DMS53 treated with DMSO at 0.1 percent for 48 hours (cell line): ENCODE data around the gene MAD1L1.
"Not testable (repeated sequence)": the region's sequence is repeated elsewhere in the genome, so short reads cannot be mapped to it uniquely, and the experiment has no call there.

Experiments
- DNase-seq: peaks from one replicate; lab custom pipeline; 2025; ENCODE audit not compliant: unreplicated experiment; lab: John Stamatoyannopoulos, UW

The MAD1L1 gene

DNA sequence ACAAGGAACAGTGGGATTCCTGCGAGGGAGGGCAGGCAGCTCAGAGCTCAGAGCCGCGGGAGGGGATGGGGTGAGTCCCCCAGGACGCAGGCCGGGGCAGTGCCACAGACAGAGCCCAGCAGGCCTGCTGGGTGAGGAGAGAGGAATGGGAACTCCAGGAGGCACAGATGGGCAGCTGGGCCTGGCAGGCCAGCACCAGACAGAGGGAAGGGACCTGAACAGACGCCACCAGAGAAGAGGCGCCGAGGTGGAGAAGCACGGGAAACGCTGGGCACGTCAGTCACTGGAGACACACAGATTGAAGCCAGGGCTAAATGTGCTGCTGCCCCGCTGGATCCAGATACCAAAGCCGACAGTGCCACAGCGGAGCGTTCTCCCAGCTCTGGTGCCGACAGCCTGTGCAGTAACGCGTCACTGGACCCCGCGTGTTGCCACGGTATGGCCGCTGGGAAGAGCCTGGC is 225.8 kb downstream of the MAD1L1 start:
- no peak for DNase-seq

DNA sequence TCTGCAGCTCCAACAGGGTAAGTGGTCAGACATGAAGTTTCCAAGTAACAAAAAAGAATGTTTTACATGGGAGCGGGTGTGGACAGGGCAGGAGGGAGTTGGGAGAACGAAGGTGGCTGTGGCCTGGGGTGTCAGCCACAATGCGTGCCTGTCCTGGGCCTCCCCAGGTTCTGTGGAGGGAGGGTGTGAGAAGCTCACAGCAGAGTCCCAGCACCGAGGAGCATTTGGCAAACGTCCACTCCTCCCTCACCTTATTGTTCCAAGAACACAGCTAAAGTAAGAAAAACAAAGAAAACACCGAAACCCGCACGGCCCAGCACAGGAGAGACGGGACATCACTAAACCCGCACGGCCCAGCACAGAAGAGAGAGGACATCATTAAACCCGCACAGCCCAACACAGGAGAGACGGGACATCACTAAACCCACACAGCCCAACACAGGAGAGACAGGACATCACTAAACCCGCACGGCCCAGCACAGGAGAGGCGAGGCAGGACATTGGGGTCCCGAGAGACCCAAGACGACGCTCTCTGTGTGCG is 226.4 kb downstream of the MAD1L1 start:
- no peak for DNase-seq

DNA sequence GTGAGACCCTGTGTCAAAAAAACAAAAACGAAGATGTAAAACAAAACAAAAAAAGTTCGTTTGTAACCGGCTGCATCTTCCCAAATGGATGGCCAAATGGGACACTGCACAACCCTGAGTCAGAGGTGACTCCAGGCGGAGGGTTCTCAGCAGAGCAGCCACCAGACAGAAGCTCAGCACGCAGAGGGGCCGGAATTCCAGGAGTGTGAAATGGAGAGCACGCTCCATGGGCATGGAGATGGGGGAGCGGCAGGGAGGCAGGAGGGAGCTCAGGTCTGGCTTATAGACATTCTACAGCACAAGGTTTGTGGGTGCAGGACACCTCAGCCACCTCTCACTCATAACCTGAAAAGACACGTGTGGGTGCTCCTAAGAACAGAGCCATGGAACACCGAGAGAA is 227.0 kb downstream of the MAD1L1 start:
- DNase-seq: no peak

DNA sequence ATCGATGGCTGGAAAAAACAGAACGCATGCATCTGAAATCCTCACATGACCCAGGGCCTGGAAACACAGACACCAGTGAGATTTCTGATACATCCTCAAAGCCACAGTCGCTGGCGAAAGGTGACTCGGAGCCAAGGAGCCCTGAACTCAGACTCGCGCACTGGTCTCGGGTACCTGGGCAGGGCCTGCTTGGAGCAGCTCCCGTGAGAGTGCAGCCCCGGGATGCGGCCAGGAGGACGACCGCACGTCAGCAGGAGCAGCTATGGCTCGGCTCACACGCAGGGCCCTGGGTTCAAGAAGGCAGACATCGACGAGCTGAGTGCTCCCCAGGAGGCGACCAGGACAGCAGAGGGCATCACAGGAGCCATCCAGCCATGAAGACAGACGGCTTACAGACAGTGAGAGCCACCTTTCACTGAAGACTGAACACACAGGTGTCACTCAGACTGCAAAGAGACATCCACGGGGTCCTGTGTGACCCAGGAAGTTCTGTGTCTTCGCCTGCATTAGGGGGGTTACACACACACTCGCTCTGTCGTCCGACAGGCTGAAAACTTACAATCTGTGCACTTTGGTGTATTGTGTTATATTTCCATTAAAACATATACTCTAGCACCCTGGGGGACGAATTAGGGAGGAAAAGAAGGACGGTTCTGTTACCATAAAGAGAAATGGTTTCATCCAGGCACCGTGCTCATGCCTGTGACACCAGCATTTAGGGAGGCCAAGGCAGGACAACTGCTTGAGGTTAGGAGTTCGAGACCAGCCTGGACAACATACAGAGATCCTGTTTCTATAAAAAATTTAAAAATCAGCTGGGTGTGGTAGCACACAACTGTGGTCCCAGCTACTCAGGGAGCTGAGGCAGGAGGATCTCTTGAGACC is 227.7 kb downstream of the MAD1L1 start:
- no peak for DNase-seq

DNA sequence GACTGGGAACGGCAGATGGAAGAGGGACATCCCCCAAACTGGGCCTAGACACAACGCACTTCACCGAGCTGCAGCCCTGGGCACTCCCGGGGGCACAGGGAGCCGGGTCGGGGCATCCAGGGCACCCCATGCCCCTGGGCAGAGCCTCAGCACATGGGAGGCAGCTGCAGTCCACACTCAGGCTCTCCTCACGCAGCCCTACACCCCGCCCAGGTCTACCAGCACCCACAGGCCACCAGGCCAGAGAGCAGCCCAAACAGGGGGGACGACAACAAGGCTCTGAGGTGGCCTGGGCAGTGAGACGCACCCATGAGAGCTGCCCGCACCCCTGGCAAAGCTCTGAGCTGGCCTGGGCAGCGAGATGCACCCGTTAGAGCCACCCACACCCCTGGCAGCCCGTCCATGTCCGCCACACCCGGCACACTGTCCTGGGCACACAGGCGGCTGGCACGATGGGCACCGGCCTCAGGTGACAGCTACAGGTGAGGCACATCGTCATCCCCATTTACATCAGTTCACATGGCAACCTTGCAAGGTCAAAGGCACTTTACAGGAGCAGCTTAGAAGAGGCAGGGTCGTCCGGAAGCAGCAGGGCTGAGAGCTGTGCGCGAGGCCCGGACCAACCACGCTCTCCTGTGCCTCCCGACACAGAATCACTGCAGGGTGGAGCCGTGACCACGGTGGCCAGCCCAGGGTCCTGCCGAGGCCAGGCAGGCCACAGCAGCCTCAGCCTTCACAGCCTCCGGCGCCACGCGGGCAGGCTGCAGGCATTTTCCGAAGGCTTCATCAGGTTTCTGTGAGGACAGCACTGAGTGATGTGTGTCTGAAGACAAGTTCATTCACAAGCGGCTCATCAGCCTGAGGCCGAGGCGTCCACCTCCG is 228.6 kb downstream of the MAD1L1 start:
- no peak for DNase-seq

DNA sequence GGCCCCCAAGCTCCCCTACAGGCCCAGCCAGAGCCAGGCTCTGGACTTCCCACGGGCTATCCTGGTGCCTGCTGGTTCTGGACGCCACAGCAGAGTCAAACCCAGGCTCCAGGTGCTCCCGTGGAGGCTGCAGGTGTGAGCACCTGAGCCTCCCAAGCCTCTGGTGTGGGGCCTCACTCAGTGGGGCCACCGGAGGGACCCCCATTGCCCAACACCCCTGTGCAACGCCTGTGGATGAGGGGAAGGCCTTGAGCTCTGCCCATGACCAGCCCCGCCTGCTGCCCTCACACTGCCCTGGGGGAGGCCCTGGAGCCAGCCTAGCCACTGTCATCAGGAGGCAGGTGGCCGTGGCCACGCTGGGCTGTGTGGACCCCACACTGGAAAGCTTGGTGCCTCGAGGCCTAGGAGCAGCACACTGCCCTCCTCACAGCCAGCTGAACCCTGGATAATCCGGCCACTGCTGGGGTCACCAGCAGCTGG is 229.3 kb downstream of the MAD1L1 start:
- no peak for DNase-seq

DNA sequence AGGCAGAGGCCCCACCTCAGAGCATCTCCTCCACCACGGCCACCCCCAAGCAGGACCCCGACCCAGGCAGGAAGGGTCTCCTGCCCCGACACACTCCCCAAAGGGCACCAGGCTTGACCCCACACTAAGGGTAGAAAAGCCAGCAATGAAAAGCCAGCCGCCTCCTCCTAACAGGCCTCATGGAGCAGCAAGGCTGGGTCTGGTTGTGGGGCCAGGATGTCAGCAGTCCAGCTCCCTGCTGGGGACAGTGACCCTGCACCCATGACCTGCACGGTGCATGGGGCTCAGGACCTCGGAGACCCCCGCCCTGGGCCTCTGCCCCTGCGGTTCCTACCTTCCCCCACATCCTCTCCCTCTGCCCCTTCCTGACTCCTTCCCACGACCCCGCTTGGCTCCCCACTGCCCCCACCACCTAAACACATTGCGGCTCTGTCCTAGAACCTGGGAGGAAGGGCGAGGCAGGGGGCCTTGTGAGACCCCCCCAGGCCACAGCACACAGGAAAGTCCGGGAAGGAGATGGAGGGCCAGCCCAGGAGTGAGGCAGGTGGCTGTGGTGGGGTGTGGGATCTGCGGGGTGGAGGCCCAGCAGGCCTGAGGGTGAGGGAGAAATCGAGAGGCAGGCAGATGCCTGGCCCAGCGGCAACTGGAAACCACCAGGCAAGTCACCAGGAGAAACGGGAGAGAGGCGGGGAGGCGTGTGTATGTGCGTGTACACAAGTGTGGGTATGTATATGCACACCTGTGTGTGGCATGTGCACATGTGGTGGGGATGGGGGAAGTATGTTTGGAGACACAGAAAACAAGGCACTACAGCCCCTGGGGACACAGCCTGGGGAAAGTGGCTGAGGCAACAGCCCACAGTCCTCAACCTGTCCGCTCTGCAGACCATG is 229.9 kb downstream of the MAD1L1 start:
- DNase-seq: no peak

DNA sequence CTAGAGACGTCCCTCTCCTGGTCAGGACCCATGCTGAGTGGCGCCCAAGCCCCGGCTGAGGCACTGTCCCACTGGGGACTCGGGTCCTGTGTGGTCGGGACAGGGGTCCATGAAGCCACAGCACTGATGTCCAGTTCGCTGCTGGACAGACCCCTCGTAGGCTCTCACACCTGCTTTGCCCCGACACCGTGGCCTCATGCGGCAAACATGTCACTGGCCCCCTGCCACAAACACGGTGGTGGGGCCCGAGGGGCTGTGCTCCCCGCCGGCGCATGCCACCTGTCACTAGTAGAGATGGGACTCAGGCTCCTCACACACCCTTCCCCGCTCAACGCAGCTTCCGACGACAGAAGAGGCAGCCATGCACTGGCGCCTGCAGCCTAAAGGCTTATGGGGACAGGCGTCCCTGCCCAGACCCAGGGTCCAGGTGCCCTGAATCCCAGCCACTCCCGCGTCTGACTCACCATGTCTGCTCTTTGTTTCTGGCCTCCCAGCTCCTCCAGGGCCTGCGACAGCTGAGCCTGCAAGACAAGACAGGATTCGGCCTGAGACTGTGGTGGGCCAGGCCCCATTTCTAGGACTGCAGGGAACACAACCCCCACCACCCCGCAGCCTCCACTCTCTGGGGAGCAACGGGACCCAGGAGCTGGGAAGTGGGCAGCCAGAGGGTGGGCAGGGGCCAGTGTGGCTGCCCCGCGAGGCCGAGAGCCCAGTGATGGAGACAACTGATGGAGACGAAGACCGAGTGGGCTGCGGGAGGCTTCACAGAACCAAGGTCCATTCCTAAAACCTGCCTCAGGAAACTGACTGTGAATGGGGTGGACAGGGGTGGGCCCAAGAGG is 230.9 kb downstream of the MAD1L1 start:
- no peak for DNase-seq

DNA sequence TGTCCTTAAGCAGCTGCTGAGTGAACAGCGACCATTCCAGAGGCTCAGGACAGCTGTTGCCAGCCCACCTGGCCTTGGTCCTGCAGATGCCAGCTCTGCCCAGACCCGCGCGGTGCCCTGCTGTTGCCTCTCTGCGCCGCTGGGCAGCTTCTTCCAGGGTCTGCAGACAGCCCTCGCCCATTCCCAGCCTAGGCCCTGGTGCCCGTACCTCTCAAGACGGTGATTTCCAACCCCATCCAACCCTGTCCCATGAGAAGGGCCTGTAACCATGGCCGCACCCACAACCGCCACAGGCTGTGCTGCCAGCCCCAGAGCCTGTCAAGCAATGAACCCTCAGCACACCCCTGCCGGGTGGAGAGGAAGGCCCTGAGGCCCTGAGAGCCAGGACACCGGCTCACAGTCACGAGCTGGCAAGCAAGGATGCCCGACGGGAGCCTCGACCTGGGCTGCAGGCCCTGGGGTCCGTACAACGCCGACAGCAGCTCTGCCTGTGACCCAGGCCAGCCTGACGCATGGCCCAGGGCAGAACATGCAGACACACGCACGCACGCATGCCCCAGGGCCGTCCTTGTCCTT is 231.9 kb downstream of the MAD1L1 start:
- no peak for DNase-seq

DNA sequence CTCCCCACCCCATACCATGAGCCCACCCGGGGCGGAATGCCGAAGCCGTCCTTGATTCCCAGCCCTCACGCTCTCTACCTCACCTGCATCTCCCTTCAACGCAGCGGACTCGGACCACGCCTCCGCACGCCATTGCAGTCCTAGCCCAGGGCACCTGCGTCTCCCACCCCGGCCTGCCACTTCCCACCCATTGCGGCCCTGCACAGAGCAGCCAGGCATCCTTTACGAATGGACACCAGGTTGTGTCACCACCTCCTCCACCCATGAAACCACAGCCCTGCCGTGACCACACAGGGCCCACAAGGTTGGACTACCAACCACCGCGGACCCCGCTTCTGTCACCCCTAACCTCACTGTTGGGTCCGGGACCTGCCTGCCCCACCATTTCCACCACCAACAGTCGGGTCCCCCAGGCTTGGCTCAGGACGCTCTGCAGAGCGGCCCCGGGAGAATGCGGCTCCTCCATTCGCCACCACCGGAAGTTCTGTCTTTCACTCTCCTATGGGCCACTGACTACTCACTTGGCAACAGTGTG is 232.5 kb downstream of the MAD1L1 start:
- no peak for DNase-seq

DNA sequence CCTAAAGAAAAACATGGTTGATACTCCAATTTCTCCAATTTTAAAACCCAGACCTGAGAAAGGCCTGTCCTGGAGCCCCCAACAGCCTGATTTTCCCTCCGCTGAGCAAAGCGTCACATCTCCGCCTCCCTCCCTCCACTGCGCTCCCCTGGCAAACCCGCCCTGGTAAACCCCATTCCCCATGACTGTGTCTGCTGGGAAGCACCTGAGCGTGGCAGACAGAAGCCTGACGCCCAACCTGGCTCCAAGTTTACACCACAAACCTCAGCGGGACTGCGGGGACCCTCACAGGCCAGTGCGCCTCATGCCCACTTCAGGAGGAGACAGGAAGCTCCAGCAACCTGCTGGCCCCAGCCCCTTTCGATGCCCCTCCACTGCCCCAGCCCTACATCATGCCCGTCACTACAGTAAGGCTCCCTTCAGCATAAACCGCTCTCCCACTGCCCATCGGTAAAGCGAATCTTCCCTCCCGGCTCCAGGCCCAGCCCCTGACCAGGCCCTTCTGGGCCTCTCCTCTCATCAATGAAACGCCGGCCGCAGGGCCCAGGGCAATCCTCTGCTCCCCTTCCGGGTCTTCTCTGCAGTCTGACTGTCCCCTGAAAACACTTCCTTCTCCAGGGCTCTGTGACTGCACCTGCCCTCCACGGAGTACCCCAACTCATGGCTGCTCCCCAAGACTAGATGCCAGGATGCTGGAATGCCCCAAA is 233.3 kb downstream of the MAD1L1 start:
- no peak for DNase-seq

DNA sequence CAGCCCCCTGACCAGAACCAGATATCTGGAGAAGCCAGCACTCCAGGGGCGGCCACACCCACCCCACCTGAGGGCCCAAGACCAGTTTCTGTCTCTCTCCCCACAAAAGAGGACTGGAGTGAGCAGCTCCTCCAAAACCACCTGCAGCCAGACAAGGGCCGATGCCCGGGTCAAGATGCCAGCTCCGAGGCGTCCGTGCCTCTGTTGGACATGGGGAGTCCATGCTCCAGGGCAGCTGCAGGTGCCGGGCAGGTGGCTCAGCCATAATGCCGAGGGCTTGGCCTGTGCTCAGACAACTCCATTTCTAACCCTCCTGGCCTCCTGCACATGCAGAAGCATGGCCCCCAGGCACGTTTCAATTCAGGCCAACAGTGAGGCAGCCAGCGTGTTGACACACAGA is 234.6 kb downstream of the MAD1L1 start:
- DNase-seq: no peak

DNA sequence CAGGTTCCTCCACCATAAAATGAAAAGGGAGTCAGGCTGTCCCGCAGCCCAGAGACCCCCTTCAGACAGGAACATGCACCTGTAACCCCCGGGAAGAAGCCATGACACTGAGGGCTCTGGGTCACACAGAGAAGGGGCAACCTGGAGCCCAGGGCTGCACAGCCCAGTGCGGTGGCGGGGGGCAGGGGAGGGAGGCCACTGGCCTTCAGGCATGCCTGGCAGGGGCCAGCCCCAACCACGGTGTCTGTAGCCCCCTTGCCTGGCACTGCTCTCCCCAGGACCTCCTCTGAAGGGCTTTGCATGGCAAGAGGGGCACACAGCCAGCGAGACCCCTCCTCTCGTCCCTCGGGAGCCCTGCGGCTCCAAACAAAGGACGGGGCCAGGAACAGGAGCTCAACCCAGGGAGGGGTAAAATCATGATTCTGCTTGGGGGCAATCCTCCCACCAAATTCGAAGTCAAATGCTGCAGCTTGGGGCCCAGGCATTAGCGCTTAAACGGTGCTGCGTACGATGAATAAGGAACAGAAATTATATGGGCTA is 235.1 kb downstream of the MAD1L1 start:
- DNase-seq: no peak

DNA sequence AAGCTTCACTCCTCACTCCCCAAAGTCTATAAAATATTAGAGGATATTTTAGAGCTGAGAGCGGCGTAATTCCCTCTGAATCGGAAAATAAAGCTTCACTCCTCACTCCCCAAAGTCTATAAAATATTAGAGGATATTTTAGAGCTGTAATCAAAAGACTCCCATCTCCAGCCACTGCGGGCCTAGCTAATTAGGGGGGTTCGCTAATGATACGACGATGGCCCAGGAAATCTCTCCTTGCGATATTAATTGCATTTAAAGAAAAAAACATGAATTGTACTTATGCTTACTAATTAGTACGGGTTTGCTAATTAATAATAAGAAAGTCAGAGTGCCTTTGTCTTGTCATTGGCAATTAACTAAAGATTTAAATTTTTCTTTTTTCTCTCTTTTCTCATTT is 235.9 kb downstream of the MAD1L1 start:
- no peak for DNase-seq

DNA sequence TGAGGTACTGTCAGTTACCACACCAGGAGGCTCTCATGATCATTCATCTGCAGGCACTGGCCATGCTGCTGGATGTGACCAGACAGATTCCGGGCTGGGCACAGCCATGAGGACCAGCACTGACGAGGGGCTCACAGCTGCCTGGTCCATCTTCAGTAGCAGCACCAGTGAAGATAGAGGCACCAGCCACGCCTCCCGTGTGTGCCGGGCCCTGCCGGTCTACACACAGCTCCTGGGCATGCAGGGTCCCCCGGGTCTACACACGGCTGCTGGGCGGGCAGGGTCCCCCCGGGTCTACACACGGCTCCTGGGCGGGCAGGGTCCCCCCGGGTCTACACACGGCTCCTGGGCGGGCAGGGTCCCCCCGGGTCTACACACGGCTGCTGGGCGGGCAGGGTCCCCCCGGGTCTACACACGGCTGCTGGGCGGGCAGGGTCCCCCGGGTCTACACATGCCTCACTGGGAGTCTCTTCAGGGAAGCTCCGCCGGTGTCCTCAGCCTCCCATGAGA is 236.8 kb downstream of the MAD1L1 start:
- not testable (repeated sequence) for DNase-seq

DNA sequence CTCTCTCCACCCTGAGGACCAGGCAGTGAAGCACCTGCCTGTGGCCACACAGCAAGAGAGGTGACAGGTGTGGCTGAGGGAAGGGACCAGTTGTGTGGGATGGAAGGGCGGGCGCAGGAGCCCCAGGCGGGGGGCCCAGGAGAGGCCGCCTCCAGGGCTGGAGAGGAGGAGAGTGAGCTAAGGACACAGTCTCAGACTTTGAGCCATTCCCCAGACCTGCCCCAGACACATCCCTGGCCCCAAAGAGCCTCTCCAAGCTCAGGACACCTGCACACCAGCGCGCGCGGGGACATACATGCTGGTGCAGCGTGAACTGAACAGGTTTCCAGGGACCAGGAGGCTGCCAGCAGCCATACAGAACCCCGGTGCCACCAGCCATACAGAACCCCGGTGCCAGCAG is 237.3 kb downstream of the MAD1L1 start:
- DNase-seq: no peak

DNA sequence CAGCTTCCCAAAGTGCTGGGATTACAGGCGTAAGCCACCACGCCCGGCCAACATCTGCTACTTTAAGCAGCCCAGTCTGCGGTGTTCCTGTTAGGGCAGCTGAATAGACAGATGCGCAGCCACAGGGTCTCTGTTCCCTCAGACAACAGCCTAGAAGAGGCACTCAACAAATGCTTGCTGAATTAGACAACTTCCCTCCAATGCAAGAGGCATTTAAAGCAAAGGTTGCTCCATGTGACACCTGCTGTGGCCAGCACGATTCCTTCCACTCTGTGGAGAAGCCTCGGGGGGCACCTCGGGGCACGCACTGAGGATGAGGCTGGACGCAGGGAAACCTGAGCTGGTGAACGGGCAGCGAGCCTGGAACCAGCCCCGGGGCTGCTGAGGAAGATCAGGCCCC is 237.8 kb downstream of the MAD1L1 start:
- DNase-seq: no peak
